NCI-H1417 treated with DMSO at 0.1 percent for 48 hours (cell line): ENCODE data around the gene CD109.
"Not testable (repeated sequence)": the region's sequence is repeated elsewhere in the genome, so short reads cannot be mapped to it uniquely, and the experiment has no call there.

ENCODE experiments used
- DNase-seq: peaks from one replicate; lab custom pipeline; 2025; lab: John Stamatoyannopoulos, UW

Gene CD109

GRCh38 chr6:73791336-73791735 is 95.3 kb downstream of the CD109 start:
- no peak for DNase-seq

DNA sequence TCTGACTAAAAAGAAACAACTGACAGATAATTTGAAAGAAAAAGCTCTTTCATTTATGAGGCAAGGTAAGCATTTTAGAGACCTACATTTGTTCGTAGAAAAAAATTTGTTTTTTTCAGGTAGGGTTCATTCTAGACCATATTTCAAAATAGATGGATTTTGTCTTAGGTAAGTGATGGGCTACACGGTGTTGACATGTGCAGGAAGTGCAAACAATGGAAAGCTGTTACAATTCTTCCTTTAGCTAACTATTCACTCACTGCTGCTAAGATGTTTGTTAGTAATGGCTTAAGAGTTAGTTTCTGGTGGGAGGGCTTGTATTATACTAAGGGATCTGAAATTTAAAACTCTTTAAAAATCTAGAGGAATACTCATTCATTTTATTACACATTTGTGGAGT is 96.7 kb downstream of the CD109 start:
- no peak for DNase-seq

DNA sequence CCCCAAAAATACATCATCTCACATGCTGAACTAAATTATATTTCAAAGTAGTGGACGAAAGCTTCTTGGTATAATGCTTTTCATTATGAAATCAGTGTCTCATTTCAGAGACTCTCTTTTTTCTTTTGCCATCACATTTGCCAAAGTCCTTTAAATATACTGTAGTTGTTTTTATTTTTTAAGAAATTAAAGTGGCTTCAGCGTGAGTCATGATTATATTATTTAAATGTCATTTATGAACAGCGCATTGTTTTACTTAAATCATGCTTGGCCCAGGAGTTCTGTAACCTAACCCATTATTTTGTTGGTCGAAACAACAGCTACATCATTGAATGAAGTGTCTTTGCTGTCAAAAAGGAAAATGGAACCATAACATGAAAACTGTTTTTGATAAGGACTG is 100.9 kb downstream of the CD109 start:
- DNase-seq: no peak

GRCh38 chr6:73797861-73798260 is 101.9 kb downstream of the CD109 start:
- DNase-seq: no peak

DNA sequence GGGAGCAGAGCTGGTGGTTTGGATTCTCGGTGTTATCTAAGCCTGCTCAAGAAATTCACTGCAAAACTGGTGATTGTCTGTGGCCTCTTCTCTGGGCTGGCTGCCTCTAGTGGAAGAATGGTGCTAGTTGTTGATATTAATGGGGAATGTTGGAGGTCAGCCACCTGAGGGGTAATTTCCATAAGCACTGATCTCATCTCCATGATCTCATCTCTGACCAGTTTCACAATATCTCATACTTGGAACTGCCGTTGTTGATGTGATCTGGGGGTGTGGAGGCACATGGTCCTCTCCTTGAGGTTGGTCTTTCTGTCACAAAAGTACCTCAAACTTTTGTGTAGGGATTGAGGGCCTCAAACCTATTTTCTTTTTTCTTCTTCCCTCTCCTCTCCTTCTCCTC is 102.6 kb downstream of the CD109 start:
- DNase-seq: no peak

DNA sequence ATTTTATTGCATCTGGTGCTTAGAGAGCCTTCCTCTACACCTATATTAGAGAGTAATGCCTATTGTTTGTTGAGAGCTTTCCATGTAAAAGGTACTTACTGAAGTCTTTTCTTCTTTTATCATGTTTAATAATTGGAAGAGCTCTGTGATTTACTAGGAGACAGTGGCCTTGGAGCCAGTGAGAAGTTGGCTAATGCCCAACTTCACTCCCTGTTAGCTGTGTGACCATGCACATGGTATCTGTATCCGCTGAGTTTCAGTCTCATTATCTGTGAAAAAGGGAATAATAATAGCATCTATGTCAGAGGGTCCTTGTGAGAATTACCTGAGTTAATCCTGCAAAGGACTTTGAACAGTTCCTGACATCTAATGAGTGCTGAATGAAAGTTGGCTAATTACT is 105.0 kb downstream of the CD109 start:
- DNase-seq: no peak

- no peak for DNase-seq
These were observed 105.8 kb downstream of the CD109 start for GRCh38 chr6:73801652-73802268.

GRCh38 chr6:73802366-73802765 is 106.4 kb downstream of the CD109 start:
- no peak for DNase-seq

GRCh38 chr6:73803562-73804241 is 107.7 kb downstream of the CD109 start:
- DNase-seq: no peak

- DNase-seq: not testable (repeated sequence)
These were observed 109.2 kb downstream of the CD109 start for GRCh38 chr6:73805221-73805620.

- DNase-seq: not testable (repeated sequence)
These were observed 110.0 kb downstream of the CD109 start for GRCh38 chr6:73805982-73806381.

GRCh38 chr6:73811706-73812105 is 115.7 kb downstream of the CD109 start:
- DNase-seq: no peak

- no peak for DNase-seq
These were observed 121.2 kb downstream of the CD109 start for GRCh38 chr6:73817253-73817652.

DNA sequence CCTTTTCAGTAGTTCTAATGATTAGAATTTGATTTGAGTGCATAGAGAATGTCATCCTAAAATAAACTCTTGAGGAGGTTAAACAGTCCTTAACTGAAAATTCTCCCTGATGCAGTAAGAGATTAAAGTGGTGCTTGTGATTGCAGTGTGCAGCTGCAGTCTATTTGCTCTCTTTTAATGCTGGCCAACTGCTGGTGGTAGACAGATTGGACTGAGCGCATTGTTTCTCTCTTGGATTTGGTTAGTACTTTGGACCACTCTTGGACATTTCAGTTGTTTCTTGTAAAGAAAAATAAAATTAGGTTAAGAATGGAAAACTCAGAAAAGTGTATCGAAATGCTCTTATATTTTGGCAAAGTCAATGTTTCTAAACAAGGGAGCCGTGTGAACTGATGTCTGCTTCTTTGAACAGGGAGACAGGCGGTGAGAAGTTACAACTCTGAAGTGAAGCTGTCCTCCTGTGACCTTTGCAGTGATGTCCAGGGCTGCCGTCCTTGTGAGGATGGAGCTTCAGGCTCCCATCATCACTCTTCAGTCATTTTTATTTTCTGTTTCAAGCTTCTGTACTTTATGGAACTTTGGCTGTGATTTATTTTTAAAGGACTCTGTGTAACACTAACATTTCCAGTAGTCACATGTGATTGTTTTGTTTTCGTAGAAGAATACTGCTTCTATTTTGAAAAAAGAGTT is 127.2 kb downstream of the CD109 start:
- no peak for DNase-seq

GRCh38 chr6:73823832-73824231 is 127.8 kb downstream of the CD109 start:
- DNase-seq: no peak

- no peak for DNase-seq
These were observed 130.6 kb downstream of the CD109 start for GRCh38 chr6:73826571-73826970.

- no peak for DNase-seq
These were observed 134.1 kb downstream of the CD109 start for GRCh38 chr6:73830119-73830518.

DNA sequence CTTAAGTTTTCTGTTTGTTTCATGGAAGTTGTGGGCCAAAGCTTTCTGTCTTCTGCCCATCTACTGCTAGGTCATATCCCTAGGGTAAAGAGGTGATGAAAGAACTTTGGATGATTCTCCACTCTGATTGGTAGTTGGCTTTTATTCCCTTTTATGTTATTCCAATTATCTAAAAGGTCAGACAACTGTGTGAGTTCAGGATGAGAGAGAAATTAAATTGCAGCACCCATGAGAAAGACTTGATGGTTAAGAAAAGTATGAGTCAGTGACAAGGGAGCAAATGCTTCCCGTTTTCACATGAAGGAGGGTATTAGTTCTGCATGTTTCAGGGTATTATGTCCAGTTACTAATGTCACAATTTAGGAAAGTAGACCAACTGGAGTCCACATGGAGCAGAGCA is 136.3 kb downstream of the CD109 start:
- no peak for DNase-seq

- DNase-seq: not testable (repeated sequence)
These were observed 148.7 kb downstream of the CD109 start for GRCh38 chr6:73844696-73845095.

- not testable (repeated sequence) for DNase-seq
These were observed 155.0 kb downstream of the CD109 start for GRCh38 chr6:73851048-73851447.

DNA sequence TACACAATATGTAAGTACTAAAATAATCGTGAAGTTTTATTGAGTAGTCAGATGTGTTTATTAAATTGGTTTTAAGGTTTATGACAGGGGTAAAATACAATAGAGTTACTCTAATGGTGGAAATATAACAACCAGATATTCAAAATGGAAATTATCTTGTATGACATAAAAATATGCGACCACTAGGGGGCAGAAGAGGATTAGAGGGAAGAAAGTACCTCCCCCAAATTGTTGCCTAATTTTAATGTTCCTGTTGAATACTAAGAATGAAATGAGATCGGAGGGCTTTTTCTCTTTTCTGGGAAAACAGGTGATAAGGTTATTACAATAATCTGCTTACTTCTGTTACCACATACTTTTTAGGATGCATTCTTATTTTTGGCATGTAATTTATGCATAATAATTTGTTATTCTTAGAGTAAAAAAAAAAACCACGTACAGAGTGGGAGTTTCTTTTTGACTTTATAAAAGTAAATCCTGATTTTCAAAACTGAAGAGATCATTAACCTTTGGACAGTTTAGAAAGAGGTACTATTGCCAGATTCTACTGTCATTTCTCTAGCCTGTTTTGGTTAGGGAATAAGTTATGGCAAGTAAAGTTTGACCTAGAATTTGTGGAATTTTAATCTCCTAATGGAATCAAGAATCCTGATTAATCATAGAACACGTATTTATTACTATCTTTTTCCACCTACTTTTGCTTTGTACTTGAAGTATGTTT is 159.2 kb downstream of the CD109 start:
- DNase-seq: peak; percentile 3

GRCh38 chr6:73857341-73857890 is 161.4 kb downstream of the CD109 start:
- DNase-seq: no peak
